Renal cortex interstitium (tissue), 11 donors: ENCODE results near the gene PCSK1. TPM values are rescaled to one million over a fixed set of nuclear protein-coding genes. Genes with fewer than 3 reads are reported as not detected.
"Not testable (repeated sequence)": the region's sequence is repeated elsewhere in the genome, so short reads cannot be mapped to it uniquely, and the experiment has no call there.

Experiments
- DNase-seq, 11 donors: peaks; one replicate each; pipeline ENCODE4 v3.0.0-alpha.2; 2013; ENCODE audit warnings: low read depth in 9 of 11, low spot score in 4 of 11; ENCODE audit errors: extremely low read depth in 1 of 11
- polyA plus RNA-seq, 3 donors: library from polyadenylated mRNA; unstranded; fragments of 120-200 nt; gene quantifications; one replicate each; pipeline ENCODE4 v1.2.1, GENCODE V29; 2013; ENCODE audit not compliant: insufficient read length in 3 of 3

The PCSK1 gene
- polyA plus RNA-seq, 3 donors, result 0.19 to 0.27 (median 0.21) TPM

- no peak for DNase-seq
Observed at GRCh38 chr5:96432216-96433065, 607 bp downstream of the PCSK1 start.

GRCh38 chr5:96431376-96432187 lies 1.5 kb downstream of the PCSK1 start:
- no peak for DNase-seq

GRCh38 chr5:96427824-96428223 lies 5.2 kb downstream of the PCSK1 start:
- DNase-seq, result no peak

GRCh38 chr5:96426831-96427230 lies 6.2 kb downstream of the PCSK1 start:
- no peak for DNase-seq

- no peak for DNase-seq
Observed at GRCh38 chr5:96425443-96425842, 7.6 kb downstream of the PCSK1 start.

GRCh38 chr5:96415897-96416296 lies 17.2 kb downstream of the PCSK1 start:
- no peak for DNase-seq

GRCh38 chr5:96412868-96413449 lies 20.1 kb downstream of the PCSK1 start:
- no peak for DNase-seq

GRCh38 chr5:96410013-96410412 lies 23.0 kb downstream of the PCSK1 start:
- no peak for DNase-seq

GRCh38 chr5:96408841-96409538 lies 24.1 kb downstream of the PCSK1 start:
- no peak for DNase-seq

GRCh38 chr5:96408210-96408777 lies 24.8 kb downstream of the PCSK1 start:
- no peak for DNase-seq

- DNase-seq, result no peak
Observed at GRCh38 chr5:96407436-96407835, 25.6 kb downstream of the PCSK1 start.

GRCh38 chr5:96404191-96404867 lies 28.7 kb downstream of the PCSK1 start:
- no peak for DNase-seq

GRCh38 chr5:96402500-96402899 lies 30.5 kb downstream of the PCSK1 start:
- no peak for DNase-seq

- no peak for DNase-seq
Observed at GRCh38 chr5:96396878-96397277, 36.2 kb downstream of the PCSK1 start.

- not testable (repeated sequence) for DNase-seq
Observed at GRCh38 chr5:96395295-96395694, 37.8 kb downstream of the PCSK1 start.

GRCh38 chr5:96391921-96392320 lies 41.1 kb downstream of the PCSK1 start:
- DNase-seq, result no peak

- DNase-seq, result no peak
Observed at GRCh38 chr5:96388176-96388575, 44.9 kb downstream of the PCSK1 start.

- no peak for DNase-seq
Observed at GRCh38 chr5:96387616-96388015, 45.4 kb downstream of the PCSK1 start.
